Fibroblast of skin of right biceps (primary cell): ENCODE results near the gene PPP2R2C.

Experiments used
- DNase-seq: peaks from one replicate; pipeline ENCODE4 v3.0.0-alpha.2; 2013

Gene PPP2R2C

DNA sequence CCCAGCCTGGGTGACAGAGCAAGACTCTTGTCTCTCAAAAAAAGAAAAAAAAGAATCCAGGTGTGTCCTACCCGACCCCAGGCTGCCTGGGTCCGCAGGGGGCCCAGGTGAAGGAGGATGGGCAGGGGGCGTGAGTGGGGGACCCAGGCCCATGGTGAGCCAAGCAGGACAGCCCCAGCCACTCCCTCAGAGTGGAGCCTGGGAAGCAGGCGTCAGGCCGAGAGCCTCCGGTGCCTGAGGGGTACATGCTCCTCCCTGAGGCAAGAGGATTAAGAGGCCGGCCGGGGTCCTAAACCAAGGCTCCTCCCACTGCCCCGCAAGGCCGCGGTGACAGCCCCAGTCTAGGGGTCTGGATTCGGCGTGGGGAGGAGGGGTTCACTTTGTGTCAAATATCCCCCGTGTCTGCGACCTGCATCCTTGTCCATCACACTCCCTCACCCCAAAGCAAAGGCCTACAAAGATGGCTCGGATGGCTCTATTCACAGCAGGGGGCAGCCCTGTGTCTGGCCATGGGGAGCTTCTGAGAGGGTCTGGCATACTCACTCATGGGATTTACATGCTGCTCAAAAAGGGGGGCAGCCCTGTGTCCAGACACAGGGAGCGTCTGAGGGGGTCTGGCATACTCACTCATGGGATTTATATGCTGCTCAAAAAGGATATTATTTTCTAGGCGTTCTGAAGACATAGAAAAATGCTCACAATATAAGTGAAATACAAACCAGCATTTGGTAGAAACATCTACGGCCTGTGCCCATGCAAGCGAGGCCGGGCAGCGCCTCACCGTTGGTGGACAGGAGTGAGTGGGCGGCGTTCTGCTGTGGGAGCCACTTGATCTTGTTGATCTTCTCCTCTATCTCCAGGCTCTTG, 94.6 kb downstream of the PPP2R2C start:
- no peak for DNase-seq

DNA sequence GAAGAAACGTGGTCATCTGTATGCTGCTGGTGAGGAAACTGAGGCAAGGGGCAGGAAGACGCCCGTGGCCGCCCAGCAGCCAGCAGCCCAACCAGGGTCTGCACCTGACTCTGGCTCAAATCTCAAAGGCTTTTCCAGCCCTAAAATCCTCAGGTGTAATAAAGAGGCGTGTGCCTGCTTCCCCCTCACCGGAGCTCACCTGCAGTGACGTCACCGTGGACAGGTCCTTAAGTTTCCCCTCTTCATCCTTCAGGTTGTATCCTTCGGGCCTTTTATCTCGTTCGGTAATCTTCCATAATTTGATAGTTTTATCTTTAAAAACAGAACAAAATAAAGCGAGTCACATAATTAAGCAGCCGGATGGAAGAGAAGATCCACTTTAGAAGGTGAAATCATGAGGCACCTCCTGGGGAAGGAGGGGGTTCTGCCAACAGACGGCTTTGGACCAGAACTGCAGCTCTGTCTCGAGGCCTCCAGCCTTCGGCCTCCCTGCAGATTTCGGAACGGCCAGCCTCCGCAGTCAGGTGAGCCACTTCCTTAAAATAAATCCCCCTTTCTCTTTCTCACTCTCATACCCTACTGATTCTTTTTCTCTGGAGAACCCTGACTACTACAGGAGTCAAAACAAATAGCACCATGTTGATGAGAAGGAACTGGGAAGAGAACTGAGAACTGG, 96.7 kb downstream of the PPP2R2C start:
- no peak for DNase-seq

DNA sequence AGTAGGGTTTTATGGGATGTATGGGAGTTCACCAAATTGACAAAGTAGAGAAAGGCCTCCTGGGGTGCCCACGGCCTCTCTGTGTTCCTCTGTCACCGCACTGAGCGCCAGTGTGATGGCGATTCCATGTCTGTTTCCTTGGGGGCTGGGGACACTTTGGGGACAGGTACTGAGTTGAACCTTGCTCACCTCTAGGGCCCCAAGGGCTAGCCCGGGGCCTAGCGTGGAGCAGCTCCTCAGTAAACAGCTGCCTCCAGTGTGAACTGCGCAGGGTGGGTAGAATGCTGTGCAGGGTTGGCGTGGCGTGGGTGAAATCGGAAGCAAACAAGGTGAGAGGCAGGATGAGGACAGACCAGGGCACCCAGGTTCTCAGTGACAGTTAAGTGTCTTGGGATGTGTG, 97.8 kb downstream of the PPP2R2C start:
- DNase-seq = no peak

DNA sequence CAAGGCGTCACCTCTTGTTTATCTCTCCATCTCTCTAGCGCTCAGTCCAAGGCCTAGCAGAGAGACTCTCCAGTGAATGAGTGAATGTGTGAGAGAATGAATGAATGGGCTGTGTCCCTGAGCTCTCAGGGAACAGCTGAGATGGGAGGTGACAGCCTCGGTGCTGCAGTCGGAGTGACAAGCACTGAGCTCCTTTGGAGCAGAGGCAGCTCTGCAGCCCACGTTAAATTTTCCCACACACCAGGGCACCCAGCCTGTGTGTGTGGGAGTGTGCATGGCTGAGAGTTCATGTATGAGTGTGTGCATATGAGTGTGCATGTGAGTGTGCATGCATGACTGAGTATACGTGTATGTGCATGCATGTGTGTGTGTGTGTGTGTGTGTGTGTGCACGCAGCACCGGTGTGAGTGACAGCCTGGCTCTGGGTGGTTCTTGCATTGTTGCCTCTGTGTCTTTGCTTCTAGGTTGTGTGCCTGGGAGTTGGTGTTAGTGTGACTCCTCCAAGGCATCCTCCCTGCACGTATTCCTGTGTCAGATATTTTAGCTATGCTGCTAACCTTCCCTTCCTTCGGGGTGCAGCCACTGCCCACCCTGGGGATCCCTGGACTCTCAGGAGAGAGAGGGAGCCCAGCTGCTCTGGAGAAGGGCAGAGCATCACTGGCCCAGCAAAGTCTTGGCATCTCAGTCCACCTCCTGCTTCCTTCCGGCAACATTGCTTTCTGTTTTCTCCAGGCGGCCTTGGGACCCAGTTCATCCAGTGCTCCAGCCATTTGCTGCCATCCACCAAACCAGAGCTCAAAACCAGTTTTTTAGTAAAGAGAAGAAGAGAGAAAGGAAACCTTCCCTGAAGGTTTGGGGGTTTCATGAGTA, 98.6 kb downstream of the PPP2R2C start:
- DNase-seq = no peak

DNA sequence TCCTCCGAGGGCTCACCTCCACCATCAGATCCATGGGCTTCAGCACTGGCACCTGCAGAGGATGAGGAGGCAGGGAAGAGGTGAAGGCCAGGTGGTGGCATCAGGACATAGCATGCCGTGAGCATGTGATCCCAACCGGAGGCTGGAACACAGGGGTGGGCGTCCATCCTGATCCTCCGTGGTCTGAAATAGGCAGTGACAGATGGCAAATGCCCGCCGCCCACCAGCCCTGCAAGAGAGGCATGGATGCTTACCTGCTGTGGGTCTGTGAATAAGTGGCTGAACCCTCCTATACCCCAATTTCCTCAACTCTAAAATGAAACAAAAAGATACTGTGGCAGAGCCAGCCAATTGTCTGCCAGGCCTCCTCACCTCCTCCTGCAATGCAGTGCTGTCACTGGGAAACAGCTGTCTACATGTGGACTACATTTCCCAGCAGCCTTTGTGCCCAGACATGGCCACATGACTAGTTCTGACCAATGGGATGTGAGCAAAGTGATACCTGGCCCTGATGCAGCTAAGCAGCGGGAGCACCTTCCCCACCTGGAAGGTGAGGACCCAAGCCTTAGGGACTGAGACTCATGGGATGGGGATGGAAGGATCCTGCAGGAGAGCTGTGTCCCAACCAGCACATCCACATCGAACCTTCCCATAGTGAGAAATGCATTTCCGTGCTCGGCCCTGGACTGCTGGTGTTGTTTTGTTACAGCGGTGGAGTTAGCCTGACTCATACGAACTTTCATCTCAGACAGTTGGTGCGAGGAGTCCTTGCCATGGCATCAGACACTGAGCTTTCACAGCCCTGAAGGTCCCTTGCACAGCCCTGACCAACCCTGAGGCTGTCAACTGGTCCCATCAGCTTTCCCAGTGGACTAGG, 99.5 kb downstream of the PPP2R2C start:
- peak; percentile 14 for DNase-seq

DNA sequence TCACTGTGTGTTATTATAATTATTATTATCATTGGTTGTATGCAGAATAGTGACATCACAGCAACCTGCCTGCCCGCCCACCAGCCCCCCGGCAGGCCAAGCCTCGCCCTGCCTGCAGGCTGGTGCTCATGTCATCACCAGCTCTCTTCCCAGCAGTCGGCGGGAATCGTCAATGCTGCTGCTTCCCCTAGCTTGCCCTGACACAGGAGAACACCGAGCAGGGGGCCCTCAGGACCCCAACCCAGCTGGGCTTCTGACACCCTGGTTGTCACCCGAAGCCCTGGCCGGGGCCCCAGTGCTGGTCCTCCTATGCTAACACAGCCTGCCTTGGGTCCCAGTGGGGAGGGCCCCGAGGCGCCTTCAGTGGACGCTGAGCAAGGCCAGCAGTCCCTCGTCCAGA, 100.6 kb downstream of the PPP2R2C start:
- DNase-seq = no peak

DNA sequence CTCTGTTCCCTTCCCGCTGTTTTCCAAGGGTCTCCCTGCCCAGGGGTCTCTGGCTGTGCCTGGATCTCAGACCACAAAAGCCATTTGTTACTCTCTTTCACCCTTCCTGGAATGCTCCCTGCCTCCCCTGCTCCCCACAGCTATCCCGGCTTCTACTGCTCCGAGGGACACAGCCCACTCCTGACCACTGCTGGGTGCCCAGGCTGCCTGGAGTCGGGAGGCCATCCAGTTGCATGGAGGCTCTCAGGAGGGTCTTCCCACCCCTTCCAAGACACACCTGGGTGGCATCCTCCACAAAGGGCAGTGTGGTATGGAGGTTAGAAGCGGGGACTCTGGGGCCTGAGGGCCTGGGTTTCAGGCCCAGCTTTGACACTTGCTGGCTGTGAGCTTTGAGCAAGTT, 101.1 kb downstream of the PPP2R2C start:
- no peak for DNase-seq

DNA sequence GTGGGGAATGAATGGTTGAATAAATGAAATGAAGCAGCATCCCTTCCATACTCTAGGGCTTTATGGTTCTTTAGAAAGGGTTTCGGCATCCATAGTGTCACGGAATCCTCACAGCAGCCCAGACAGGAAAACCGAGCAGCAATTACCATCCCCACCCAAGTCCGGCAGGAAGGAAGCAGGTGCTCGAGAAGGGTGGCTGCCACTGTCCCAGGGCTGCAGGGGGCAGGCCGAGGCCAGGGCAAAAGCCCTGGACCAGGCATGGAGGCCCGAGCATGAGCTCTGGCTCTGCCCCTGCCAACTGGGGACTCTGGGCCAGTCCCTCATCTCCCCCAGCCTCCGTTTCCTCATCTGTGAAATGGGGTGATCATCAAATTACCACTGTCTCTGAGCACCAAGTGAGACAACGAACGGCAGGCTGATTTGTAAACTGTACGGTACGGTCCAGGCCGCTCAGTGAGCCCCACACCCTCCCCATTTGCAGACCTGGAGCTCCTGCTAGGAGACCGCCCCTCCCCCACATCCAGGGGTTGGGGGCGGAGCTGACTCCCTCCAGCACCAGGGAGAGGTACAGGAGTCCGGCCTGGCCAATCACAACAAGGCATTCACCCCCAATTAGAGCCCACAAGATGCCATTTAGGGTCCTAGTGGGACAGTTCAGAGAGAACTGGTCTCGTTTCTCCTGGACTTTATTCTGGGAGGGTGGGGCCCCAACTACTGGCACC, 102.3 kb downstream of the PPP2R2C start:
- DNase-seq = no peak

DNA sequence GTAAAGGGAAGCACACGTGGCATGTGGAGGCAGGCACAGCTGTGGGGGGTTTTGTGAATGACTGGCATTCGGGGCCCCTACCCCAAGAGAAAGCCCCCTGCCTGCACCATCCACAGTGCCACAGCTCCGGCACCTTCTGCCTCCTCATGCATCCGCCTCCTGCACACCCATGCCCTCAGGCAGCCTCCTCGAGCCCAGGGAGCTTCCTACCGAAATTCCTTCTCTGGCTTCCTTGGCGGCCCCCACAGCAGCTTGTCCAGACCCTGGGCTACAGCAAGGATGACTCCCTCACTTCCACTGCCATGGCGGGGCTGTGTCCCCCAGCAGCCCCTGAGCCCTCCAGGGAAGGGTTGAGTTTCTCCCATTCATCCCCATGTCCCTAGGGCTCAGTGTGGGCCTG, 102.9 kb downstream of the PPP2R2C start:
- DNase-seq = no peak

DNA sequence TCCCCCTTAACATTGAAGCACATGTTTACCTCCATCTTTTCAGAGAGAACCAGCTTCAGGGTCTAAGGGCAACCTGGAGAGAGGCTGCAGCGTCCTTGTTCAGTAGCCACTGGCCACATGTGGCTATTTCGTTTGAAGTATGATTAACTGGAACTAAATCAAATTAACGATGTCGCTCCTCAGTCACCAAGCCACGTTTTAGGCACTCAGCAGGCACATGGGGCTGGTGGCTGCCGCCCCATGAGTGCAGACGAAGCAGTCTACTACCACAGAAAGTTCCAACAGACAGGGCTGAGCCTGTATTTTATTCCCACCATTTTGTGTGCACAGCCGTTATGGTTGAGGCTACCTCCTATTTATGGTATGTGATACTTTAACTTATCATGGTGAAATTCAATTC, 103.4 kb downstream of the PPP2R2C start:
- DNase-seq = no peak

DNA sequence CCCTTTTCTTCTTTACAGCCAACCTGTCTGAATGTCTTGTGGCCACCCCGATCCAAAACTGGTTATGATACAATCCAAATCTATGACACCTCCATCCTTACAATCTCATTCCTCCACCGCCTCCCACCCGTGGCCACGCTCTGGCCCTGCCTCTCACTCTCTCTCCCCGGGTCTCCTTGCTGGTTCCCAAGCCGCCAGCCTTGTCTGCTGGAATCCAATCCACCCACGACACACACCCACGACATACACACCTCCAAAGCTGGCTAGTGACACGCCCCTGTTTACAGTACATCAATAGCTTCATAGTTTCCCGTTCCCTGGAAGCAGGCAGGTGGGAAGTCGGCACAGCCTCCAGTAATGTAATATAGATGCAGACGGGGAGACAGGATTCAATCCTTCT, 103.8 kb downstream of the PPP2R2C start:
- no peak for DNase-seq

DNA sequence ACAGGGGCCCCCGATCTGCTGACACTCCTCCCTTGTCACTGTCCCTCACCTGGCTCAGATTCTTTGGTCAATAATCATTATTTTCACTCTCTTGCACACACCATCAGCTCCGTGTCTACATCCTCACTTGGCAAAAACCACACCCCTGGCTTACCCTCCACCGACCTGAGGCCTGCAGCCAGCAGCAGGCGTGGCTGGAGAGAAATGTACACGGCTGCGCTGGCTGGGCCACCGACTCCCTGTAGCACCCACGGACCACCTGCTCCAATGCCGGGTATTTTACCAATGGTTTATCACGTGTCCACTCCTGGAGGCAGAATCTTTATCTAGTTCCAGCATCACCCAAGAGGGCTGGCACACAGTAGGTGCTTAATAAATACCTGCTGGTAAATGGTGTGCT, 104.3 kb downstream of the PPP2R2C start:
- no peak for DNase-seq

DNA sequence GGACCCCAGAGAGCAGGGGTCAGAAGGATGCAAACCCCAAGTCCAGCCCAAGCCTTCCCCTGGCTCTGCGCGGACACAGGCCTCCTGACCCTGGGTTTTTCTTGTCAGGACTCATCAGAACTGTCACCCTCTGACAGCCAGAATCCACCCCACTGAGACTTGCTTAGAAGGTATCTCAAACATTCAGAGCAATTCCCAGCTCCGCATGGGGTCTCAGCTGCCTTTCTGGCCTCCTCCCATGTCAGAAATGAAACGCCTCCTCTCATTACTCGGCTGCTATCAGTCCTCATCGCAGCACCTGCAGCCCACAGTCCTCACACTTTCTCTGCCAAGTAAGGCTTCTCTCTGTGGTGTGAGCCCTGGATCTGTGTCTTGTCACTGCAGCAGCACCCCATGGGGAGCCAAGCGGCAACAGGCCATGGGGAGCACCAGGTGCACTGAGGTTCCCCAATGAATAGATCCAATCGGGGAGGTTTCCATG, 105.0 kb downstream of the PPP2R2C start:
- no peak for DNase-seq

DNA sequence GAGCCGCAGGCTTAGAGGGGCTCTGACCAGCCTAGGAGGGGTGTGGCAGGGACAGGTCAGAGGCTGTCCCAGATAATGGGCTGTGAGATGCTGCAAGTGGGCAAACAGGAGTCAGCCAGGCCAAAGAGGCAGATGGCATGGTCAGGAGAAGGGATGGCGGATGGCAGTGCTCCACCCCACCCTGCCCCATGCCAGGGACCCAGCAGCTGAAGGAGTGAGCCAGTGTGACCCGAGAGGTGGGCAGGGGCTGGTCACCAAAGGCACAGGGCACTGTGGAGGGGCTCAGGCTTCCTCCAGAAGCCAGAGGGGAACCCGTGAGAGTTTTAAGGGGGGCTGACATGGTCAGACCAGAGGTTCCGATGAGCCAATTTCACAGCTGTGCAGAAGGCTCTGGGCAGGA, 105.8 kb downstream of the PPP2R2C start:
- no peak for DNase-seq

DNA sequence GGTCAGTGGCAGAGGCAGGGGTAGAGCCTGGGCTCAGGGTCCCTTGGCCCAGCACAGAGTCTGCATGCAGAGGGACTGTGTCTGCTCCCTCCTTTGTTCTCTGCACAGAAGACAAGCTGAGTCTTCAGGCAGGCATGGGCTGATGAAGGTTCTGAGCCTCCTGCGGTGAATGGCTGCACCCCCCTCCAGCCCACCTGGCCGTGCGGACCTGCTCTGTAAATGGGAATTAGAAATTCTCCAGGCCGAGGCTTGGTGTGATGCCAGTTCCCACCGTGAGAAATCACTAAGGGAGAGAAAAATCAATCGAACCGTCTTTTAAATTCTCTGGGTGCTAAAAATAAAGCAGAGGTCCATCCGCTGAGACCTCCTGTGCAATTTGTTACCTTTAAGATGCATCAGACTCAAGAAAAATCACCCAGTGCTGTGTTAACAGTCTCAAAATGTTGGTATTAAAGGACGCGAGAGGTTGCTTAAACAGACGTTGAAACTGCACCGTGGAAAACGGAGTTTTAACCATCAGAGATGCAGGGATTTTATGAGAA, 106.8 kb downstream of the PPP2R2C start:
- DNase-seq = no peak

DNA sequence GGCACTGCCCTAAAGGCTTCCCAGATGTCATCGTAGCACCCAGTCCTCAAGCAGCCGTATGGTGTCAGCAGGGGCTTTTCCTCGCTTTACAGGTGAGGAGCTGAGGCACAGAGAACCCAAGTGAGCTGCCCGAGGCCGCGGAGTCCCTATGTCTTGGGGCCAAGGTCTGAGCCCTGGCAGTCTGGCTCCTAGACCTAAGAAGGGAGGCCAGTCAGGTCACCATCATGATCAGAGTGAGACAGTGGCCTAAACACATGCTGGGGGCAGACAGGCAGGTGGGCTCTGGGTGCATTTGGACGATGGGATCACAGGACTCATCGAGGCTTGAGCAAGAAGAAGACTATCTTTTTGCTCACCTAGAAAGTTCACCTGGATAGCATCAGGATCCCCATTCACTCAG, 107.8 kb downstream of the PPP2R2C start:
- no peak for DNase-seq

DNA sequence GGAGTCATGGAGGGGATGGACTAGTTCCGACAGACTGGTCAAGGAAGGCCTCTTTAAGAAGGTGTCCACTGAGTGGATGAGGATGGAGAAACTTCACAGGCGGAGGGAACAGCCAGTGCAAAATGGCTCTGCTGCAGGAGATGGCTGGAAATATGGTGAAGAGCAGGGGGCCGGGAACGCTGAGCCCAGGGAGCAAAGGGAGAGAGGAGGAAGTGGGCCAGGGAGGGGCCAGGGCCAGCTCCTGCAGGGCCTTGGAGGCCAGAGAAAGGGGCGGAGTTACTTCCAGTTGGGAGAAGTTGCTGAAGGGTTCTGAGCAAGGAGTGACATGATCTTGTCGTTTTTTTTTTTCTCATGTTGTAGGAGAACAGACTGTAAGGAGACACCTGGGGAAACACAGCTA, 108.3 kb downstream of the PPP2R2C start:
- no peak for DNase-seq

DNA sequence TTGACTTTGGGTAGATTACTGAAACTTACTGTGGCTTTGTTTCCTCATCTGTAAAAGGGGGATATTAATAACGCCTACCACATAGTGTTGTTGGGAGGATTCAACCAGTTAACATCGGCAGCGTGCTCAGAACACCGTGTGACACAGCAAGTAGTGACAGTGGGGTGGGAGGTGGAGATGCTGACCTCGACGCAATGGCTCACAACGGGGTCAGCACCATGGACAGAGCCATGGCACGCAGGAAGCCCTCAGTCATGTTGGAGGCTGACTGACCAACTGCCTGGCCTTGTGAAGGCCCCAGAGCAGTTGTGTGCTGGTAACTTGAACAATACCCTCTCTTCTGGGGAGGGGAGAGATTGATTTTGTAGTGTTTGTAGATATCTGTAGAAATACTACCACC, 109.5 kb downstream of the PPP2R2C start:
- peak; percentile 33 for DNase-seq

DNA sequence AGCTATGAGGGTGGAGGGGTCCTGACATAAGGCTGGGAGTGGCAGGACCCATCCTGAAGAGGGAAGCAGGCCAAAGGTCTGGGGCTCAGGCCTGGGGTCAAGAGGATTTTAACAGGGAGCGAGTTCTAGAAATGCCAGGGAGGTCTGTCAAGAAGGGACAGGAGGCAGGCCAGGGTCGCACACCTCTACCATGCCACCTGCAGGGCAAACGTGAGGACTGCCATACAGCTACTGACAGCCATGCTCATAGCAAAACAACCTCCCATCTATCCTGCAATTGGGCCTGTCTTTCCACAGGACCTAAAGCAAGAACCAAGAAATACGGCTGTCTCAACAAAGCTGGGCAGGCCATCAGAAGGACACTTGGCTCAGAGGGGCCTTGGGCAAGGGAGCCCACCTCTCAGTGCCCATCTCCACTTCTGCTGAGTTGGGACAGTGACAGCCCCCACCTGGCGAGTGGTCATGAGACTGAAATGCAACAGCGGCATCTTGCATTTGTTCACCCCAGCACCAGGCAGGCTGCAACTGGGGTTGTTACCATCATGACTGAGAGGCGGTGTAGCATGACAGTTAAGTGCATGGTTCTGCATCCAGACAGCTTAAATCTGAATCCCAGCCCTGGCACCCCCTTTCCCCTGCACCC, 110.0 kb downstream of the PPP2R2C start:
- DNase-seq = no peak

DNA sequence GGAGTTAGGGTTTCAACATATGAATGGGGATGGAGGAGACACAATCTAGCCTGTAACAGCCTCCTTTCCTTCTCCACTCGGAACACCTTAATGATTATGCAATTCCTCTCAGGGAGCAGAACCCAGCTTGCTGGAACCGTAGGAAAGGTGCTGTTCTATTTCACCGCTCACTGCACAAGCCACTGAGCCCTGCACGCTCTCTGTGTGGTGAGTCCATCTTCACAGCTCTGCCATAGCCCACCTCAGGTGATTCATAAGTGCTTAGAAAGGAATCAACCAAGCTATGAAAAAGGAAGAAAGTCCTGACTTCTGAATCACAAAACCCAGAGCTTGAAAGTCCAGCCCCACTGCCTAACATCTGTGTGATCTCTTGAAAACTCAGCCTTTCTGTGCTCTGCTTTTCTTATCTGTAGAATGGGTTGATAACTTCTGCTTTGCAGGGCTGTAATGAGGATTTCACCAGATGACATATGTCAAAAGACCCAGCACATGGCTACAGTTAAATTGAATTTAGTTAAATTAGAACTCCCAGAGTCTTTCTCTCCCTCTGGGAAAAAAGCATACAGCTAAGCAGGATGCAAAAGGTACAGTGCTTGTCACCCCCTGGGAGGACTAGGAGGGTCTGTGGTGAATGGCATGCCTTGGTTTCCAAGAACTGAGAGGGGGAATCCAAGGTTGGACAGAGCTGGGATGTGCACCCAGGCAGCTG, 111.2 kb downstream of the PPP2R2C start:
- no peak for DNase-seq
